Measurements from ENCODE around the gene PCGF1.
A peak's percentile ranks its signal among the peaks of the same experiment; 100 is the strongest.

PCGF1 gene
- total RNA-seq = 6.2 to 11.3 (median 10.4) reads per million in 4 donors

DNA sequence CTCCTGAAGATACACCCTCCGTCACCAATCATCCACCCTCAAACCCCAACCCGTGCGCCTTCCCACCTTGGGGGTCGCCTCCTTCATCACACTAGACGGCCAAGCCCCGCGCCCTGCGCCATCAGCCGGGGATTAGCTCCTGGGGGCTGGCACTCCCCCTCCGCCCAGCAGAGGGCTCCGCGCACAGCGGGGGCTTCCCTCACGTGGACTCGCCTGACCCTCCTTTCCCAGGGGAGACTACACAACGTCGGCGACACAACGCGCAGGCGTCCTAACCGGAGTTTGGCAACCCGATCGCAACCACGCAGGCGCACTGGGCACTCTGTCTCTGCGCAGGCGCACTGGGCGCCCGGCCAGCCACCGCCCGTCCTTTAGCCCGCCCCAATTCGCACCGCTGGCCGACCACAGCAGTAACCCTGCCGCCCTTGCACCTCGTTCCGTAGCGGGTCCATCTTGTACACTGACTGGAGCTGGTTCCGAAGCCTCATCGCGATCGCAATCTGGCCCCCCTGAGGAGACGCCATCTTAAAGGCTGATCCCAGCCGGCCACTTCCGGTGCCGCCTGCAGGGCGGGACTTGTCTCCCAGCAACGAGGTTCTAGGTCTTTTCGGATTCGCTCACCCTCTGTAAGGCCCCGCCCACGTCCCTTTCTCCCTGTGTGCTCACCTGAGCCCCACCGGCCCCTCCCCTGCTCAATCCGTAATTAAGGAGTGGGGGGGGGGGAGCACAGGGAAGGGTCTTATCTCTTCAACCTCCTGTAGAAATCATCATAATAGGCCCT lies at the start of gene PCGF1:
TSS of gene PCGF1 (minus strand) at position 551 of the 781 bp plus-strand sequence. CDS start at position 524, 27 bp downstream.
- DNase-seq = peak; percentile 94 to 98 (median 96)

GRCh38 chr2:74556831-74557370 lies 49.4 kb upstream of the PCGF1 start:
- no peak for DNase-seq

- DNase-seq = no peak
Observed at GRCh38 chr2:74556159-74556558, 48.7 kb upstream of the PCGF1 start.

GRCh38 chr2:74555610-74556103 lies 48.2 kb upstream of the PCGF1 start:
- no peak for DNase-seq

DNA sequence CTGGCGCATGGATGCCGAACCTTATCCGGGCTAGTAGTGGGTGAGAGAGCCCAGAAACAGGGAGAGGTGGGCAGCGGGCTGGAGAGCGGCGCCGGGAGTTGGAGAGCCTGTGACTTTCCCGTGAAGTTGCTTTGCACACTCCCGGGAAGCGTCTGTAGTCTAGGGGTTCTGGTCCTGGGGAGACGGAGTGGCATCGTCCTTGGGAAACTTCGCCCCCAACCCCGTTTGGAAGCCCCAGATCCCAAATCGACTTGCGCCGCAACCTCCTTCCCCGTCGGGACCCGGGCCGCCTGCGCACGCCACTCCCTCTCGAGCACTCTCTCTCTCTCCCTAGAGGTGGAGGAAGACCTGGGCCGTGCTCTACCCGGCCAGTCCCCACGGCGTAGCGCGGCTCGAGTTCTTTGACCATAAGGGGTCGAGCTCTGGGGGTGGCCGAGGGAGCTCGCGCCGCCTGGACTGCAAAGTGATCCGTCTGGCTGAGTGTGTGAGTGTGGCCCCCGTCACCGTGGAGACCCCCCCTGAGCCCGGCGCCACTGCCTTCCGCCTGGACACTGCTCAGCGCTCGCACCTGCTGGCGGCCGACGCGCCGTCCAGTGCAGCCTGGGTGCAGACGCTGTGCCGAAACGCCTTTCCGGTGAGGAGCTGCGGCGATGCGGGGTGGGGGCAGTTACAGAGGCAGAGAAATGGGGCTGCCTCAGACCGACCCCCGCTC lies 47.5 kb upstream of the PCGF1 start:
- peak in 3 of 5 donors; percentile 24 to 47 (median 32) for DNase-seq

DNA sequence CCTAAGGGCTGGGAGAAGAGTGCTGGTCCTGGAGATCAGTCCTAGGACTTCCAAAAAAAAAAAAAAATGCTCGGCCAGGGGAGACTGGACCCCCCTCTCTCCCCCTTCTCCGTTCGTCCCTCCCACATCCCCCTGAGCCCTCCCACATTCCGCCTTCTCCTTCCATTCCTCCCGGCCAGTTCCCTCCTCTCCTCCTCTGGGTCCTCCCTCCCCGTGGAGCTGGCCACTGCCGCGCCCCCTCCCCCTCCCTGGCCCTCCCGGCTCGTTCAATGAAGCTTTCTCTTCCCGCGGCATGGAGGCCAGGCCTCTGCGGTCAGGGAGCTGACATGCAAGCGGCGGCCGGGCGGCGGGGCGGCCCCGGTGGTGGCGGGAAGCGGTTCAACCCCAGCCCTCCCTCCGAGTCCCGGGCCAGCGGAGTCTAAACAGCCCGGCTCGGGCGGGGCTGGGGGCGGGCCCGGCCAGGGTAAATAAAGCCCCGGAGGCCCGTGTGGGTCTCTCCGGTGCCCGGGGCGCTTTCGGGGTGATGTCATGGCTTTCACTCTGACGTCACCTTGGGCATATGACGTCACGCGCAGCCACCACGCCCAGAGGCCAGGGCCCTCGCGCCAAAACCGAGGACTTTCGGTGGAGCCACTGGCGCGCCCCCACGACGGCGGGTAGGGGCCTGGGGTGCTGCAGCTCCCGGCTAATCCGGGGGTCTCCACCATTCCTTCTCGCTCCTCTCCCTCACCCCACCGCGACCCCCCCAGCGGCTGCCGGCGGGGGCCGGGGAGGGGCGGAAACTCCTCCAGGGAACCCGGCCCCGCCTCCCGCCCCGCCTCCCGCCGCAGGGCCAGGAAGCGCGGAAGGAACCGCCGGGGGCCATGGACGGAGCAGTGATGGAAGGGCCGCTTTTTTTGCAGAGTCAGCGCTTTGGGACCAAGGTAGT lies 46.7 kb upstream of the PCGF1 start, which contains the start of the genes DOK1 and LOXL3:
TSS of gene DOK1 (plus strand) at position 829 of the 928 bp plus-strand sequence. CDS start at position 864, 35 bp downstream.
TSS of gene LOXL3 (minus strand) at position 51 of the 928 bp plus-strand sequence. CDS start 1,308 bp downstream, outside the sequence.
- DNase-seq = peak; percentile 75 to 85 (median 79)

- DNase-seq = no peak
Observed at GRCh38 chr2:74552914-74553811, 45.7 kb upstream of the PCGF1 start.

GRCh38 chr2:74551942-74552913 lies 44.7 kb upstream of the PCGF1 start:
- no peak for DNase-seq

DNA sequence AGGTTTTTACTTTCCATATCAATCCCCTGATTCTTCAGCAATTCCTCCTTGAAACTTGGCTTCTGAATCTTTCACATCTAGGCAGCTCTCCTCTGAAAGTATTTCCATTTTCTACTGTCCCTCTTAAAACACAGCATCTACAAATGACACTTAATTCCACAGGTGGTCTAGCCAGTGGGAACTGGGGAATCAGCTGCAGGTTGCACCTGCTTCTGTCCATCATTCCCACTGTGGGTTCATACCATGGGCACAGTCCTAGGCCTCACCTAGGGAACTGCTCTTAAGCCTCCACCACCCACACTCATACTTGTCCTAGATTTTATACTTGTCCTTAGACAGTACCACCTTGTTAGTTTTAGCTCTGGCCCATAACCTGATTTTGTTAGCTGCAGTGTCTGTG lies 44.0 kb upstream of the PCGF1 start:
- no peak for DNase-seq

DNA sequence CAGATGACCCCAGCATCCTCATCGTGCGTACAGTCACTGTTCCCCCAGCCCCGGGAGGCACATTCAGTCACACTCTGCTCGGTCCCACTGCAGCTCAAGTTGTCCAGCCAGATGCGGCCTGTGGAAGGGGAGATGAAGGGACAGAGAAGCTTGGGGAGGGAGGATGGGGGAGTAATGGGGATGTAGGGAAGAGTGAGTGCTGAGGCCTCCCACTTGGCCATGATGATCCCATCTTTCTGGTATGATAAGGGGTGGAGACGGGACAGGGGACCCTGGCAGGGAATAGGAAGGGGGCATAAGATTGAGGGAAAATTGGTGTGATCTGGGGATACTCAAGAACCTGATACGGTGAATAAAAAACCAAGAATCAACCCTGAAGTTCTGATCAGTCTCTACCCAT lies 42.7 kb upstream of the PCGF1 start:
- no peak for DNase-seq

- no peak for DNase-seq
Observed at GRCh38 chr2:74548900-74549826, 41.7 kb upstream of the PCGF1 start.

DNA sequence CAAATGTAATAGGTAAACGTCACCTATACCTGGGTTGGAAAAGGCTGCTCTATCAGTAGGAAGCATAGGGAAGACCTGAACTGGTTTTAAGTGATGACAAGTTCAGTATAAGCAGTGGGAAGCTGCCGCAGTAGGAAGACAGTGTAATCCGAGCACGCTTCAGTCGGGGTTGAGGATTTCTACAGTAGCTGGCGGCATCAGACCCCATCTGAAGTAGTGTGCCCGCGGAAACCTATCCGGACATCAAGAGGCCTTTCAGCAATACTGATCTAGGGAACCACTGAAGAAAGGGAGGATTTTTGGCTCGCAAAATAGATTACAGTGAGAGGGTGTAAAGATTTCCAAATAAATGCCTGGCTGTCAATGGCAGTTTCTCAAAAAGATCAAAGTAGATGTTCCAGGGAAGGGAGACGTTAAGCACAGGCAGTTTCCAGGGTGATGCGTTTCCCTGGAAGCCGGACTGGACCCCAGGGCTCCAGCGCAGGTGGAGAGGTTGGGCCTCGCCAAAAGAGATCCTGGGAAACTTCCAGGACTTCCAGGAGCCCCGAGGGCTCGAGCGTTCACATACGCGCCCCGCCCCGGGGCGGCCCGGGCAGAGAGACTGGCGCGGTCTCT lies 40.9 kb upstream of the PCGF1 start:
- DNase-seq = no peak

DNA sequence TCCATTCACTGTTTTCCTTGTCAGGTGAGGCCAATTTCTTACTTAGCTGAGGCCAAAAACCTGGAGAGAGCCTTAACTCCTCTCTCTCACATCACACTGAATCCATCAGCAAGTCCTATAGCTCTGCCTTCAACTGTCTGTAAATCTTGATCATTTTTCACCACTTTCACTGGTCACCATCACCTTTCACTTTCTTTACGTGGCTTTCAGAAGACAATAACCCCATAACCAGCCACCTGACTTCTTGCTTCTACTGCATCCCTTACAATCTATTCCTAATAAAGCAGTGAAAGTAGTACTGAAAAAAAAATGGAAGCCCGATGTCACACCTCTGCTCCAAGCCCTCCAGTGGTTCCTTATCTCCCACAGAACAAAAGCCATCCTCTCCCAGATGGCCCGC lies 38.5 kb upstream of the PCGF1 start:
- DNase-seq = no peak

GRCh38 chr2:74544634-74545033 lies 37.1 kb upstream of the PCGF1 start:
- DNase-seq = no peak

GRCh38 chr2:74542978-74543377 lies 35.5 kb upstream of the PCGF1 start:
- no peak for DNase-seq

GRCh38 chr2:74540291-74540690 lies 32.8 kb upstream of the PCGF1 start:
- no peak for DNase-seq

DNA sequence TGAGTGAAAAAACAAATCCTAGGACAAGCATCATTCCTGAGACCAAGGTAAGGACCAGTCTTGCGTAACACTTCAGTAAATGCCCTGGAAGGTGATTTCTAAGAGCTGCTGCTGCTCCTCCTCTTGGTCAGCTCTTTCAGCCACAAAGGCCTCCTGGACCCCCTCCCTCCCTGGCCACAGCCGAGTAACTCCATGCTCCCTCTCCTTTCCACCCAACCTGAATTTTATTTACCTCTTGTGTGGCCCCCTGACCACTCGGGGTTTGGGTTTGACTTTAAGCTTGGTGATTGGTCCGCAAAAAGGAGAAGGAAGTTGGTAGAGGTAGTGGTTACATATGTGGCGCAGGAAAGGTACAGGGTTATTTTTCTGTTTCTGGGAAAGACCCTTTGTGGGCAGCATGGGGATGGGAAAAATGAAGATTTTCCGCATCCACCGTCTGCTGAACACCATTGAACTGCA lies 31.4 kb upstream of the PCGF1 start:
- no peak for DNase-seq

DNA sequence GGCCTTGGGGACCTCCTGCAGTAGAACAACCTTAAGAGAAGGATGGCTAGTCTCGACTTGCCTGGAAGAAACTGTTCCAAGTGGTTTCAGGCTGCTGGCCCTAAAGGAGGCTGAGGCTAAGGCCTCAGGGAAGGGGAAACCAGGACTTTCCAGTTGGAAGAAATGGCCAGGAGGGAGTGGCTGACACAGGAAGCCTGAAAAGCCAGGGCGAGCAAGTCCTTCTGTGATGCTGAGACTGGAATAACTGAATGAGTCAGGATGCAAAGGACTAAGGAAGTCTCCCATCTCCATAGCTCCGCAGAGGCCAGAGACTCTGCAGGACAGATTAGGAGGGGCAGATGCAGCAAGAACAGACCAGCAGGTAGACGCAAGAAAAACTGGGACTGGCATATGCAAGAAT lies 29.6 kb upstream of the PCGF1 start:
- DNase-seq = no peak
